Activated T-helper 1 cell treated with Interleukin-2 at 50 U/mL for 16 hours (primary cell): ENCODE measurements around the gene RPL37.
"Not testable (repeated sequence)": the region's sequence is repeated elsewhere in the genome, so short reads cannot be mapped to it uniquely, and the experiment has no call there.

Source experiments
- DNase-seq: peaks from one replicate; pipeline ENCODE4 v3.0.0-alpha.2; 2020; ENCODE audit warnings: low read depth

Gene RPL37

GRCh38 chr5:40833712-40834229, 1.3 kb downstream of the RPL37 start:
- DNase-seq: no peak

- DNase-seq: no peak
Measured at GRCh38 chr5:40832345-40832744, 2.7 kb downstream of the RPL37 start.

GRCh38 chr5:40831346-40832210, 3.4 kb downstream of the RPL37 start:
- DNase-seq: no peak

- no peak for DNase-seq
Measured at GRCh38 chr5:40829748-40830533, 5.1 kb downstream of the RPL37 start.

GRCh38 chr5:40828690-40829661, 6.0 kb downstream of the RPL37 start:
- no peak for DNase-seq

- DNase-seq: no peak
Measured at GRCh38 chr5:40828021-40828631, 6.9 kb downstream of the RPL37 start.

- DNase-seq: no peak
Measured at GRCh38 chr5:40827188-40827977, 7.6 kb downstream of the RPL37 start.

- DNase-seq: no peak
Measured at GRCh38 chr5:40826489-40827187, 8.4 kb downstream of the RPL37 start.

GRCh38 chr5:40825461-40826043, 9.5 kb downstream of the RPL37 start:
- DNase-seq: not testable (repeated sequence)

- no peak for DNase-seq
Measured at GRCh38 chr5:40823459-40823858, 11.6 kb downstream of the RPL37 start.

GRCh38 chr5:40813698-40814281, 21.2 kb downstream of the RPL37 start:
- no peak for DNase-seq

GRCh38 chr5:40812125-40812524, 22.9 kb downstream of the RPL37 start:
- DNase-seq: no peak

GRCh38 chr5:40801771-40802562, 33.1 kb downstream of the RPL37 start:
- DNase-seq: no peak

- DNase-seq: no peak
Measured at GRCh38 chr5:40799258-40799657, 35.8 kb downstream of the RPL37 start.

- no peak for DNase-seq
Measured at GRCh38 chr5:40798801-40799210, 36.2 kb downstream of the RPL37 start.

- DNase-seq: peak; percentile 88
Measured at GRCh38 chr5:40798012-40798800, 36.8 kb downstream of the RPL37 start, which contains the start of gene PRKAA1. Gene PRKAA1, minus strand, starts transcription at chr5:40798374. Its CDS starts 185 bp downstream, at chr5:40798189.
